Retinal pigment epithelial cell (primary cell): ENCODE measurements around the gene APOBEC3F.
"Not testable (repeated sequence)": the region's sequence is repeated elsewhere in the genome, so short reads cannot be mapped to it uniquely, and the experiment has no call there.

Source experiments
- DNase-seq: peaks from one replicate; pipeline ENCODE4 v3.0.0-alpha.2; 2010; ENCODE audit warnings: low read depth
- H3K4me3 ChIP-seq: 2 replicates; pipeline ENCODE4 v1.5.1; 2011; ENCODE audit warnings: mild to moderate bottlenecking, low read length, control low read depth, moderate library complexity
- TF ChIP-seq, protein P1 (sequence below): conservative IDR thresholded peaks from 2 replicates; pipeline ENCODE4 v1.5.1; 2011; ENCODE audit warnings: low read depth, low read length, control low read depth, inconsistent platforms

The APOBEC3F gene

GRCh38 chr22:39030705-39031104 is 10.0 kb upstream of the APOBEC3F start:
- TF ChIP-seq, protein P1, sequence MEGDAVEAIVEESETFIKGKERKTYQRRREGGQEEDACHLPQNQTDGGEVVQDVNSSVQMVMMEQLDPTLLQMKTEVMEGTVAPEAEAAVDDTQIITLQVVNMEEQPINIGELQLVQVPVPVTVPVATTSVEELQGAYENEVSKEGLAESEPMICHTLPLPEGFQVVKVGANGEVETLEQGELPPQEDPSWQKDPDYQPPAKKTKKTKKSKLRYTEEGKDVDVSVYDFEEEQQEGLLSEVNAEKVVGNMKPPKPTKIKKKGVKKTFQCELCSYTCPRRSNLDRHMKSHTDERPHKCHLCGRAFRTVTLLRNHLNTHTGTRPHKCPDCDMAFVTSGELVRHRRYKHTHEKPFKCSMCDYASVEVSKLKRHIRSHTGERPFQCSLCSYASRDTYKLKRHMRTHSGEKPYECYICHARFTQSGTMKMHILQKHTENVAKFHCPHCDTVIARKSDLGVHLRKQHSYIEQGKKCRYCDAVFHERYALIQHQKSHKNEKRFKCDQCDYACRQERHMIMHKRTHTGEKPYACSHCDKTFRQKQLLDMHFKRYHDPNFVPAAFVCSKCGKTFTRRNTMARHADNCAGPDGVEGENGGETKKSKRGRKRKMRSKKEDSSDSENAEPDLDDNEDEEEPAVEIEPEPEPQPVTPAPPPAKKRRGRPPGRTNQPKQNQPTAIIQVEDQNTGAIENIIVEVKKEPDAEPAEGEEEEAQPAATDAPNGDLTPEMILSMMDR, result no peak
- no peak overlapping the region for H3K4me3 ChIP-seq
- DNase-seq, result no peak

DNA sequence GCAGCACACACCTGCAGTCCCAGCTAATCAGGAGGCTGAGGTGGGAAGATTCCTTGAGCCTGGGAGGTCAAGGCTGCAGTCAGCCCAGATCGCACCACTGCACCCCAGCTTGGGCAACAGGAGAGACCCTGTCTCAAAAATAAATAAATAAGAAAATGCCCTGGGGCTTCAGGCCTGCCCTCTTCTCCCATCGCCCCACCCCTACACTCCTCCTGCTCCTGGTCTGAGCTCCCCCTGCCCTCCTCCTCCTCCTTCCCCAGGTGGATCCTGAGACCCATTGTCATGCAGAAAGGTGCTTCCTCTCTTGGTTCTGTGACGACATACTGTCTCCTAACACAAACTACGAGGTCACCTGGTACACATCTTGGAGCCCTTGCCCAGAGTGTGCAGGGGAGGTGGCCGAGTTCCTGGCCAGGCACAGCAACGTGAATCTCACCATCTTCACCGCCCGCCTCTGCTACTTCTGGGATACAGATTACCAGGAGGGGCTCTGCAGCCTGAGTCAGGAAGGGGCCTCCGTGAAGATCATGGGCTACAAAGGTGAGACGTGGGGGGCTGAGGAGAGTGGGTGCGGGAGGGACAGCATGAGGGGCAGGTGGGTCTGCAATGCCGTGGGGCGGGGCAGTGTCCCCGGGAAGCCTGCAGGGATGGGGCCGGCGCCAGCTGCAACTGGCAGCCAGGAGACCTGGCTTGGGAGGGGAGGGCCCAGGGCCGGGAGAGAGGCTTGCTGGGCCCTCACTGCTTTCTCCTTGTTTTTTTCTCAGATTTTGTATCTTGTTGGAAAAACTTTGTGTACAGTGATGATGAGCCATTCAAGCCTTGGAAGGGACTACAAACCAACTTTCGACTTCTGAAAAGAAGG is 9.0 kb upstream of the APOBEC3F start:
- H3K4me3 ChIP-seq, result not testable (repeated sequence)

DNA sequence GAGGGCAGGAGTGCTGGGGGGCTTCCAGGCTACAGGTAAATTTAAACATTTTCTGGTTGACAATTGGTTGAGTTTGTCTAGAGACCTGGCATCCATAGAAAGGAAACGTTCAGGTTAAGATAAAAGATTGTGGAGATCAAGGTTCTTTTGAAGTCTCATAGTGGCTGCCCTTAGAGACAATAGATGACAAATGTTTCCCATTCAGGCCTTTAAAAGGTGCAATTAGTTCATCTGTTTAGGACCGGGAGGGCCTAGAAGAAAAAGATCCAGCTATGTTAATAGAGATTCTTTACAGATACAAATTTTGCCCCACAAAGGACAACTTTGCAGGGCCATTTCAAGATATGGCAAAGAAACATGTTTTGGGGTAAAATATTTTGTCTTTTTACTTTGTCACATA is 3.6 kb upstream of the APOBEC3F start:
- H3K4me3 ChIP-seq, DNase-seq: not testable (repeated sequence)

More for the DNA sequence above, 9.0 kb upstream of the APOBEC3F start:
- DNase-seq, result not testable (repeated sequence)

GRCh38 chr22:39039306-39040126 is 1.1 kb upstream of the APOBEC3F start:
- H3K4me3 ChIP-seq, result no peak overlapping the region
- no peak for DNase-seq
- TF ChIP-seq, protein P1, result no peak

GRCh38 chr22:39040155-39040537 is 518 bp upstream of the APOBEC3F start:
- DNase-seq, H3K4me3 ChIP-seq: not testable (repeated sequence)

DNA sequence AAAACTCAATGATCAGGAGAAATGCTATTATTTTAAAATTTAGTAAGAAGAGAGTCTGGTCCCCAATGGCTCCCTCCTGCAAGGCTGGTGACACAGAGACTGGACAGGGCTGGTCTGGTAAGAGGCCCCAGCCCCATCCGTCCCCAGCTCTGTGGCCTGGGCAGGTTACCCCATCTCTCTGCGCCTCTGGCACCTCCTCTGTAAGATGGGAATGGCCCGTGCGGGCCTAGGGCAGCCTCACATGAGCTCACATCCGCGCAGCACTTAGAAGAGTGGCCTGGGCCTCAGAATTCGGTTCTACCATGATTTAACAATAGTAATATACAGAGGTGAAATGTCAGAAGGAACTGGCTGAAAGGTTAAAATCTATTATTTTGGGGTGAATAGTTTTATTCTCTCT is 1.2 kb downstream of the APOBEC3F start:
- TF ChIP-seq, protein P1, result no peak
- H3K4me3 ChIP-seq, result no peak overlapping the region

GRCh38 chr22:39043063-39043462 is 2.4 kb downstream of the APOBEC3F start:
- not testable (repeated sequence) for DNase-seq, H3K4me3 ChIP-seq

More for the DNA sequence above, 1.2 kb downstream of the APOBEC3F start:
- no peak for DNase-seq

DNA sequence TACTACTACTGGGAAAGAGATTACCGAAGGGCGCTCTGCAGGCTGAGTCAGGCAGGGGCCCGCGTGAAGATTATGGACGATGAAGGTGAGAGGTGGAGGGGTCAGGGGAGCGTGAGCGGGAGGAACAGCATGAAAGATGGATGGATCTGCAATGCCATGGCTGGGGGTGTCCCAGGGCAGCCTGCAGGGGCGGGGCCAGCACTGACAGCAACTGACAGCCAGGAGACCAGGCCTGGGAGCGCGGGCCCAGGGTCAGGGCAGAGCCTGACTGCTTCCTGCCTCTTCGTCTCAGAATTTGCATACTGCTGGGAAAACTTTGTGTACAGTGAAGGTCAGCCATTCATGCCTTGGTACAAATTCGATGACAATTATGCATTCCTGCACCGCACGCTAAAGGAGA is 4.5 kb downstream of the APOBEC3F start:
- DNase-seq, result not testable (repeated sequence)

DNA sequence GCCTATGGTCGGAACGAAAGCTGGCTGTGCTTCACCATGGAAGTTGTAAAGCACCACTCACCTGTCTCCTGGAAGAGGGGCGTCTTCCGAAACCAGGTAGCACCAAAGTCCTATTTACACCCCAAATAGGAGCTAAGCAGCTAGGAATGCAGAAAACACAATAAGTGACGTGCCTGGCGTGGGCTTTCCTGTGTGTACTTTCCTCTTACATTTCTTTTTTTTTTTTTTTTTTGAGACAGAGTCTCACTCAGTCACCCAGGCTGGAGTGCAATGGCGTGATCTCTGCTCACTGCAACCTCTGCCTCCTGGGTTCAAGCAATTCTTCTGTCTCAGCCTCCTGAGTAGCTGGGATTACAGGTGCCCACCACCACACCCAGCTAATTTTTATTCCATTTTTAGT is 8.8 kb downstream of the APOBEC3F start:
- not testable (repeated sequence) for DNase-seq

More for the DNA sequence above, 4.5 kb downstream of the APOBEC3F start:
- H3K4me3 ChIP-seq, result not testable (repeated sequence)

DNA sequence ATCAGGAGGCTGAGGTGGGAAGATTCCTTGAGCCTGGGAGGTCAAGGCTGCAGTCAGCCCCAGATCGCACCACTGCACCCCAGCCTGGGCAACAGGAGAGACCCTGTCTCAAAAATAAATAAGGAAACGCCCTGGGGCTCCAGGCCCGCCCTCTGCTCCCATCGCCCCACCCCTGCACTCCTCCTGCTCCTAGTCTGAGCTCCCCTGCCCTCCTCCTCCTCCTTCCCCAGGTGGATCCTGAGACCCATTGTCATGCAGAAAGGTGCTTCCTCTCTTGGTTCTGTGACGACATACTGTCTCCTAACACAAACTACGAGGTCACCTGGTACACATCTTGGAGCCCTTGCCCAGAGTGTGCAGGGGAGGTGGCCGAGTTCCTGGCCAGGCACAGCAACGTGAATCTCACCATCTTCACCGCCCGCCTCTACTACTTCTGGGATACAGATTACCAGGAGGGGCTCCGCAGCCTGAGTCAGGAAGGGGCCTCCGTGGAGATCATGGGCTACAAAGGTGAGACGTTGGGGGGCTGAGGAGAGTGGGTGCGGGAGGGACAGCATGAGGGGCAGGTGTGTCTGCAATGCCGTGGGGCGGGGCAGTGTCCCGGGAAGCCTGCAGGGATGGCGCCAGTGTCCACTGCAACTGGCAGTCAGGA is 11.3 kb downstream of the APOBEC3F start:
- DNase-seq, H3K4me3 ChIP-seq: not testable (repeated sequence)

More for the DNA sequence above, 8.8 kb downstream of the APOBEC3F start:
- not testable (repeated sequence) for H3K4me3 ChIP-seq
